HL-60 (cell line): ENCODE results near the gene KDF1.

Source experiments
- CTCF ChIP-seq: IDR thresholded peaks from one replicate; pipeline ENCODE4 v1.5.1; 2011; ENCODE audit warnings: low read length, control low read depth, inconsistent platforms; ENCODE audit not compliant: insufficient read depth
- POLR2AphosphoS5 ChIP-seq: IDR thresholded peaks from 2 replicates; pipeline ENCODE4 v1.6.1; 2012; ENCODE audit warnings: low read depth
- REST ChIP-seq: IDR thresholded peaks from 2 replicates; pipeline ENCODE4 v1.6.1; 2012; ENCODE audit warnings: low read depth; ENCODE audit not compliant: insufficient replicate concordance

DNA sequence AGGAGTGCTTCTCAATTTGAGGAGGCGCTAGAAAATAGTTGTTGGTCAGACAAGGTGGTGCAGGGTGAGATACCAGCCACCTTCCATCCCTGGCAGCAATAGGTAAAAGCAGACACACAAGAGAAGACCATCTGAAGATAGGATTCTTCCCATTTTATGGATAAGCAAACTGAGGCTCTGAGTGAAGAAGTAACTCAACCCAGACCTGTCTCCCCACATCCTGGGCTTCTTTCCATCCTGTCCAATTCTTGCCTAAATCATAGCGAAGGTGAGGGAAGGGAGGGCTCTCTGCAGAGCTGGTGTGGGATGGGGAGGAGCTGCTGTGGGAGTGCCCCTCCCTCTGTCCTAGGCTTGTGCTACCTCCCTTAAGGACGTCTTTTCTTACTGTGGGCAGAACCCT lies 11.3 kb upstream of the KDF1 start:
- TF ChIP-seq CTCF, result no peak
- no peak for TF ChIP-seq POLR2AphosphoS5
- TF ChIP-seq REST, result no peak
